ENCODE measurements around the gene ZNF485. TPM values are rescaled to one million over a fixed set of nuclear protein-coding genes. Genes with fewer than 3 reads are reported as not detected.
"Not testable (repeated sequence)": the region's sequence is repeated elsewhere in the genome, so short reads cannot be mapped to it uniquely, and the experiment has no call there.

ZNF485 gene
- polyA plus RNA-seq, 1 of the 3 experiments (the other 2 are of a cell fraction): 3.0 TPM

DNA sequence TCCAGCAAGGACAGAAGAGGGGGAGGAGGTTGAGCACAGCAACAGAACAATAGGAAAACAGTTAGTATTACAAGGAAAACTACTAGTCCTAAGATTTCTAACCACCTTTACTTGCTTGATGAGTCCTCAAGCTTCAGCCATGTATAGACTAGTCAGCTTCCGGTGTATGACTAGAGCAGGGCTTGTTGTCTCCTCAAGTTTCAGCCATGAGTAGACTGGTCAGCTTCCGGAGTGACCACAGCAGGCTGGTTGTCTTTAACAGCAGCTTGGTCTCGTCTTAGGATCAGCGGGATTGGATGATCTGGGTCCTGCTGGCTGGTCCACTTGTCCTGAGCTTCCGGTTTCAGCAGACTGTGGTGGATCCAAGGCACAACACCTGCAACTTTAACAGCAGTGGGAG is 21.2 kb upstream of the ZNF485 start:
- H3K4me2 ChIP-seq: no peak overlapping the region
- no peaks in the 10 kb centered on the region for H3K4me1 ChIP-seq (ENCODE audit: control insufficient read depth in 1 of 2, insufficient read depth in 2 of 2, low read depth in 1 of 2, low read length in 1 of 2)
- no peak overlapping the region for H3K4me3 ChIP-seq (ENCODE audit: low read depth in 2 of 2, low read length in 1 of 2)
- DNase-seq: no peak
- no peaks in the 10 kb centered on the region for H3K27me3 ChIP-seq (ENCODE audit: insufficient read depth)
- H3K9me2 ChIP-seq: no peaks in the 10 kb centered on the region
- WGBS (ENCODE audit: low lambda C conversion rate): 36% methylated on average over 4 of the region's 5 CpGs
- H3K9me3 ChIP-seq: no peaks in the 10 kb centered on the region
- TF ChIP-seq CHD2 (IDR thresholded peaks at IDR 0.05; ENCODE audit: low read length, partially characterized antibody): no peak
- no peak for TF ChIP-seq NFIC (IDR thresholded peaks at IDR 0.05; ENCODE audit: borderline replicate concordance)
- TF ChIP-seq RFX5 (IDR thresholded peaks at IDR 0.05; ENCODE audit: low read length): no peak
- no peak for TF ChIP-seq GABPA (IDR thresholded peaks at IDR 0.05; ENCODE audit: low read depth)
- no peak for TF ChIP-seq TCF12 (IDR thresholded peaks at IDR 0.05)
- no peak for TF ChIP-seq SMC3 (IDR thresholded peaks at IDR 0.05; ENCODE audit: low read depth, low read length)
- no peak for TF ChIP-seq MAX (IDR thresholded peaks at IDR 0.05; ENCODE audit: low read depth)
- no peak for TF ChIP-seq GATA2 (CRISPR knock-in tag; IDR thresholded peaks at IDR 0.05)
- TF ChIP-seq NRF1 (IDR thresholded peaks at IDR 0.05; ENCODE audit: low read depth, low read length): no peak
- no peak for TF ChIP-seq EP300 (IDR thresholded peaks at IDR 0.05; ENCODE audit: borderline replicate concordance in 1 of 2, low read depth in 1 of 2, low read length in 1 of 2)
- TF ChIP-seq JUND (IDR thresholded peaks at IDR 0.05): no peak
- no peak for TF ChIP-seq FOSL2 (IDR thresholded peaks at IDR 0.05; ENCODE audit: borderline replicate concordance, low read depth)
- TF ChIP-seq MEF2A (IDR thresholded peaks at IDR 0.05; ENCODE audit: borderline replicate concordance, low read depth): no peak
- no peak for TF ChIP-seq ELF1 (IDR thresholded peaks at IDR 0.05)
- TF ChIP-seq YY1 (IDR thresholded peaks at IDR 0.05; ENCODE audit: low read depth): no peak
- no peak for TF ChIP-seq FOXJ3 (CRISPR knock-in tag; IDR thresholded peaks at IDR 0.05)
- TF ChIP-seq MXI1 (IDR thresholded peaks at IDR 0.05; ENCODE audit: low read depth, low read length): no peak
- TF ChIP-seq TEAD4 (IDR thresholded peaks at IDR 0.05; ENCODE audit: borderline replicate concordance, insufficient read depth): no peak
- no peak for TF ChIP-seq SIN3A (IDR thresholded peaks at IDR 0.05; ENCODE audit: borderline replicate concordance, low read depth, low read length)
- no peak for TF ChIP-seq EZH2phosphoT487 (IDR thresholded peaks at IDR 0.05; ENCODE audit: borderline replicate concordance, low read depth)
- no peak overlapping the region for H2AFZ ChIP-seq (ENCODE audit: low read depth)
- CTCF ChIA-PET: no interaction called here
- no peak overlapping the region for H3K27ac ChIP-seq (ENCODE audit: low read depth in 2 of 2, low read length in 1 of 2)
- no peaks in the 10 kb centered on the region for H4K20me1 ChIP-seq (ENCODE audit: insufficient read depth)
- H3F3A ChIP-seq (replicated peaks; ENCODE audit: insufficient read depth): no peaks in the 10 kb centered on the region
- POLR2A ChIA-PET: no interaction called here
- no peaks in the 10 kb centered on the region for H3K36me3 ChIP-seq (replicated peaks in 1 of 2; ENCODE audit: control insufficient read depth in 1 of 2, insufficient read depth in 2 of 2, low read length in 1 of 2)
- H3K79me2 ChIP-seq (ENCODE audit: insufficient read depth): no peaks in the 10 kb centered on the region
- no peak overlapping the region for H3K9ac ChIP-seq

GRCh38 chr10:43585981-43586729 is 20.1 kb upstream of the ZNF485 start:
- WGBS (ENCODE audit: low lambda C conversion rate): 21% methylated on average over 9 of the region's 9 CpGs

DNA sequence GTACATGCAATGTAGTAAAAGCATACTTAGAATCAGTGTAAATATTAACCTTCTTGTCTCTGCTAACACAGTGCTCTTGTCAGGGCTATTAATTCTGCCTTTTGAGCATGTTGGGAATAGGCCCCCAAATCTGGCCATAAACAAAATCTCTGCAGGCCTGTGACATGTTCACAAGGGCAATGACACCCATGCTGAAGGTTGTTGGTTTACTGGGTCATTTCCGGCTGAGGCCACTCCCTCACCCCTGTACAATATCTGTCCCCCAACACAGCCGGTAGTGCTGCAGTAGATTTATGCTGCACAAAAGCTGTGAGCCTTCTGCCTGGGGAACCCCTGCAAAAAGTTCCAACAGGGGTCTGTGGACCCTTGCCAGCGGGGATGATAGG is 19.5 kb upstream of the ZNF485 start:
- not testable (repeated sequence) for H3F3A ChIP-seq (replicated peaks; ENCODE audit: insufficient read depth)

More at GRCh38 chr10:43585981-43586729, 20.1 kb upstream of the ZNF485 start:
- no peaks in the 10 kb centered on the region for H4K20me1 ChIP-seq (ENCODE audit: insufficient read depth)
- TF ChIP-seq NFIC (IDR thresholded peaks at IDR 0.05; ENCODE audit: borderline replicate concordance) (no peak), ELF1 (IDR thresholded peaks at IDR 0.05) (no peak), FOXM1 (IDR thresholded peaks at IDR 0.05; ENCODE audit: low read depth) (no peak), YY1 (IDR thresholded peaks at IDR 0.05; ENCODE audit: low read depth) (no peak)
- TF ChIP-seq, protein P1, sequence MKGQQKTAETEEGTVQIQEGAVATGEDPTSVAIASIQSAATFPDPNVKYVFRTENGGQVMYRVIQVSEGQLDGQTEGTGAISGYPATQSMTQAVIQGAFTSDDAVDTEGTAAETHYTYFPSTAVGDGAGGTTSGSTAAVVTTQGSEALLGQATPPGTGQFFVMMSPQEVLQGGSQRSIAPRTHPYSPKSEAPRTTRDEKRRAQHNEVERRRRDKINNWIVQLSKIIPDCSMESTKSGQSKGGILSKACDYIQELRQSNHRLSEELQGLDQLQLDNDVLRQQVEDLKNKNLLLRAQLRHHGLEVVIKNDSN (IDR thresholded peaks at IDR 0.05; ENCODE audit: borderline replicate concordance, low read depth): no peak
- CTCF ChIA-PET: no interaction called here
- H3K79me2 ChIP-seq (ENCODE audit: insufficient read depth): no peaks in the 10 kb centered on the region
- no peak overlapping the region for H3K27ac ChIP-seq (ENCODE audit: low read depth in 2 of 2, low read length in 1 of 2)
- H3K36me3 ChIP-seq (replicated peaks in 1 of 2; ENCODE audit: control insufficient read depth in 1 of 2, insufficient read depth in 2 of 2, low read length in 1 of 2): no peaks in the 10 kb centered on the region
- H3K9me3 ChIP-seq: no peaks in the 10 kb centered on the region
- no peaks in the 10 kb centered on the region for H3F3A ChIP-seq (replicated peaks; ENCODE audit: insufficient read depth)
- no peaks in the 10 kb centered on the region for H3K9me2 ChIP-seq
- POLR2A ChIA-PET: interaction anchor here (0.6 kb wide), 1 partner anchor 1002 kb away, joined by 5 read pairs; no protein-coding TSS in a partner anchor
- no peak overlapping the region for H3K4me3 ChIP-seq (ENCODE audit: low read depth in 2 of 2, low read length in 1 of 2)
- no peak overlapping the region for H2AFZ ChIP-seq (ENCODE audit: low read depth)
- no peak overlapping the region for H3K4me2 ChIP-seq
- no peaks in the 10 kb centered on the region for H3K4me1 ChIP-seq (ENCODE audit: control insufficient read depth in 1 of 2, insufficient read depth in 2 of 2, low read depth in 1 of 2, low read length in 1 of 2)
- DNase-seq: no peak
- no peaks in the 10 kb centered on the region for H3K27me3 ChIP-seq (ENCODE audit: insufficient read depth)
- no peak overlapping the region for H3K9ac ChIP-seq

More for the DNA sequence above, 19.5 kb upstream of the ZNF485 start:
- H3K4me3 ChIP-seq (ENCODE audit: low read depth in 2 of 2, low read length in 1 of 2); H3K9me3 ChIP-seq; H3K4me1 ChIP-seq (ENCODE audit: control insufficient read depth in 1 of 2, insufficient read depth in 2 of 2, low read depth in 1 of 2, low read length in 1 of 2); H3K4me2 ChIP-seq; DNase-seq; H4K20me1 ChIP-seq (ENCODE audit: insufficient read depth); H3K36me3 ChIP-seq (replicated peaks in 1 of 2; ENCODE audit: control insufficient read depth in 1 of 2, insufficient read depth in 2 of 2, low read length in 1 of 2); H3K9me2 ChIP-seq; H2AFZ ChIP-seq (ENCODE audit: low read depth); H3K79me2 ChIP-seq (ENCODE audit: insufficient read depth); CTCF ChIA-PET; H3K27me3 ChIP-seq (ENCODE audit: insufficient read depth); H3K9ac ChIP-seq; H3K27ac ChIP-seq (ENCODE audit: low read depth in 2 of 2, low read length in 1 of 2): not testable (repeated sequence)
- 39% methylated on average over 3 of the region's 3 CpGs for whole genome bisulfite sequencing (ENCODE audit: low lambda C conversion rate)
- POLR2A ChIA-PET: interaction anchor here (0.6 kb wide), 1 partner anchor 1003 kb away, joined by 5 read pairs; no protein-coding TSS in a partner anchor
